Caco-2 (cell line): ENCODE results near the gene MAVS. TPM values are rescaled to one million over a fixed set of nuclear protein-coding genes. Genes with fewer than 3 reads are reported as not detected.
"Not testable (repeated sequence)": the region's sequence is repeated elsewhere in the genome, so short reads cannot be mapped to it uniquely, and the experiment has no call there.

Experiments
- BruUV-seq: library from RNA; stranded (reverse); fragments of 400-500 nt; replicated peaks from 2 replicates; lab custom pipeline; 2021; lab: Mats Ljungman, UMichigan
- CTCF ChIA-PET: fragments of 300-600 bp; sonication (Branson Sonifier 250); formaldehyde crosslinking; loops from one replicate; lab custom pipeline; 2022; ENCODE audit warnings: antibody characterized with exemption; lab: Charles Lee
- POLR2A ChIA-PET: fragments of 300-600 bp; sonication (Branson Sonifier 250); formaldehyde crosslinking; loops from one replicate; lab custom pipeline; 2022; ENCODE audit warnings: antibody characterized with exemption; lab: Charles Lee
- DNase-seq, 2 experiments: peaks; one replicate each; pipeline versions ENCODE4 v3.0.0 to v3.0.0-alpha.2; 2020 to 2022
- H3K27me3 ChIP-seq: replicated peaks from 2 replicates; pipeline ENCODE4 v1.6.0; 2011; ENCODE audit warnings: low read length; ENCODE audit not compliant: control insufficient read depth, insufficient read depth
- H3K36me3 ChIP-seq: 2 replicates; pipeline ENCODE4 v1.5.1; 2011; ENCODE audit warnings: low read length; ENCODE audit not compliant: control insufficient read depth, insufficient read depth
- H3K4me1 ChIP-seq: fragments of 250-450 bp; sonication (Bioruptor Pico); 2 replicates; pipeline ENCODE4 v1.5.1; 2020; ENCODE audit warnings: mild to moderate bottlenecking
- H3K4me3 ChIP-seq: 2 replicates; pipeline ENCODE4 v1.5.1; 2011; ENCODE audit warnings: low read depth, mild to moderate bottlenecking, control low read depth, low read length
- H3K9me3 ChIP-seq: fragments of 250-450 bp; sonication (Bioruptor Pico); 2 replicates; pipeline ENCODE4 v1.5.1; 2020; ENCODE audit warnings: mild to moderate bottlenecking, moderate library complexity
- H3K27ac Mint-ChIP-seq: one replicate; pipeline ENCODE4 v1.8.0; 2022; ENCODE audit warnings: mixed read lengths; ENCODE audit not compliant: unreplicated experiment
- H3K27me3 Mint-ChIP-seq: one replicate; pipeline ENCODE4 v1.8.0; 2022; ENCODE audit warnings: mixed read lengths; ENCODE audit not compliant: insufficient read depth, unreplicated experiment
- H3K36me3 Mint-ChIP-seq: one replicate; pipeline ENCODE4 v1.8.0; 2022; ENCODE audit warnings: mild to moderate bottlenecking, mixed read lengths; ENCODE audit not compliant: insufficient read depth, unreplicated experiment
- H3K4me1 Mint-ChIP-seq: one replicate; pipeline ENCODE4 v1.8.0; 2022; ENCODE audit warnings: low read depth, mixed read lengths; ENCODE audit not compliant: unreplicated experiment
- H3K4me3 Mint-ChIP-seq: one replicate; pipeline ENCODE4 v1.8.0; 2022; ENCODE audit warnings: mild to moderate bottlenecking, moderate library complexity, mixed read lengths; ENCODE audit not compliant: unreplicated experiment
- H3K9me3 Mint-ChIP-seq: one replicate; pipeline ENCODE4 v1.8.0; 2022; ENCODE audit warnings: mixed read lengths; ENCODE audit not compliant: unreplicated experiment
- intact Hi-C: fragments of 100-400 bp; cut with micrococcal nuclease; formaldehyde crosslinking; loops from one replicate; pipeline ENCODE4 v1.10.0; 2022; ENCODE audit not compliant: unreplicated experiment
- total RNA-seq: library from RNA; stranded (reverse); gene quantifications from 2 replicates; pipeline ENCODE4 v1.2.3, GENCODE V29; 2022
- TF ChIP-seq, protein P1 (sequence below), 2 experiments: fragments of 200-600 bp in 1 of 2; IDR thresholded peaks; 1 replicate in 1 of 2; 2 replicates in 1 of 2; pipeline versions ENCODE4 v1.5.1 to v1.8.0; 2011 to 2022; ENCODE audit warnings: antibody characterized with exemption in 1 of 2, control low read depth in 1 of 2, inconsistent platforms in 1 of 2, low read depth in 1 of 2, low read length in 1 of 2, mild to moderate bottlenecking in 1 of 2, moderate library complexity in 1 of 2; ENCODE audit not compliant: insufficient read depth in 1 of 2, severe bottlenecking in 1 of 2, unreplicated experiment in 1 of 2

Gene MAVS
- total RNA-seq, 1 experiment from 2014 or later: 56.4 TPM

- Mint-ChIP-seq H3K4me3 (no peak overlapping the region), H3K36me3 (peaks cover 42% of the 10 kb centered on the region), H3K27ac (no peak overlapping the region), H3K4me1 (peaks cover 2% of the 10 kb centered on the region), H3K27me3 (no peaks in the 10 kb centered on the region), H3K9me3 (no peaks in the 10 kb centered on the region)
- ChIA-PET CTCF (no interaction called here), POLR2A (no interaction called here)
- Histone ChIP-seq H3K9me3 (no peaks in the 10 kb centered on the region), H3K36me3 (no peaks in the 10 kb centered on the region; the same call in none of the 2 replicates), H3K4me3 (no peak overlapping the region), H3K27me3 (no peaks in the 10 kb centered on the region), H3K4me1 (peaks cover 4% of the 10 kb centered on the region; the same call in 1 of the 2 replicates)
- TF ChIP-seq, protein P1, sequence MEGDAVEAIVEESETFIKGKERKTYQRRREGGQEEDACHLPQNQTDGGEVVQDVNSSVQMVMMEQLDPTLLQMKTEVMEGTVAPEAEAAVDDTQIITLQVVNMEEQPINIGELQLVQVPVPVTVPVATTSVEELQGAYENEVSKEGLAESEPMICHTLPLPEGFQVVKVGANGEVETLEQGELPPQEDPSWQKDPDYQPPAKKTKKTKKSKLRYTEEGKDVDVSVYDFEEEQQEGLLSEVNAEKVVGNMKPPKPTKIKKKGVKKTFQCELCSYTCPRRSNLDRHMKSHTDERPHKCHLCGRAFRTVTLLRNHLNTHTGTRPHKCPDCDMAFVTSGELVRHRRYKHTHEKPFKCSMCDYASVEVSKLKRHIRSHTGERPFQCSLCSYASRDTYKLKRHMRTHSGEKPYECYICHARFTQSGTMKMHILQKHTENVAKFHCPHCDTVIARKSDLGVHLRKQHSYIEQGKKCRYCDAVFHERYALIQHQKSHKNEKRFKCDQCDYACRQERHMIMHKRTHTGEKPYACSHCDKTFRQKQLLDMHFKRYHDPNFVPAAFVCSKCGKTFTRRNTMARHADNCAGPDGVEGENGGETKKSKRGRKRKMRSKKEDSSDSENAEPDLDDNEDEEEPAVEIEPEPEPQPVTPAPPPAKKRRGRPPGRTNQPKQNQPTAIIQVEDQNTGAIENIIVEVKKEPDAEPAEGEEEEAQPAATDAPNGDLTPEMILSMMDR (IDR thresholded peaks at IDR 0.05; ENCODE audit: insufficient read depth in 1 of 2, low read depth in 1 of 2, low read length in 1 of 2, severe bottlenecking in 1 of 2, unreplicated experiment in 1 of 2): no peak
- BruUV-seq: no TSS peak
- intact Hi-C loops: no loop called here
- no peak for DNase-seq
Measured at GRCh38 chr20:3876000-3876399, 29.4 kb downstream of the MAVS start.

- no TSS peak for BruUV-seq
- Histone ChIP-seq H3K4me1 (no peaks in the 10 kb centered on the region), H3K4me3 (no peak overlapping the region), H3K27me3 (no peaks in the 10 kb centered on the region), H3K9me3 (no peaks in the 10 kb centered on the region), H3K36me3 (no peaks in the 10 kb centered on the region; the same call in none of the 2 replicates)
- intact Hi-C loops: no loop called here
- Mint-ChIP-seq H3K4me3 (no peak overlapping the region), H3K27ac (no peak overlapping the region), H3K36me3 (peaks cover 35% of the 10 kb centered on the region), H3K4me1 (no peaks in the 10 kb centered on the region), H3K27me3 (no peaks in the 10 kb centered on the region), H3K9me3 (no peaks in the 10 kb centered on the region)
- TF ChIP-seq, protein P1 (IDR thresholded peaks at IDR 0.05; ENCODE audit: insufficient read depth in 1 of 2, low read depth in 1 of 2, low read length in 1 of 2, severe bottlenecking in 1 of 2, unreplicated experiment in 1 of 2): no peak
- DNase-seq: no peak
- ChIA-PET POLR2A (interaction anchor here (0.6 kb wide), 1 partner anchor 93 kb away, joined by 5 read pairs; no protein-coding TSS in a partner anchor), CTCF (no interaction called here)
Measured at GRCh38 chr20:3876676-3877075, 30.0 kb downstream of the MAVS start.

DNA sequence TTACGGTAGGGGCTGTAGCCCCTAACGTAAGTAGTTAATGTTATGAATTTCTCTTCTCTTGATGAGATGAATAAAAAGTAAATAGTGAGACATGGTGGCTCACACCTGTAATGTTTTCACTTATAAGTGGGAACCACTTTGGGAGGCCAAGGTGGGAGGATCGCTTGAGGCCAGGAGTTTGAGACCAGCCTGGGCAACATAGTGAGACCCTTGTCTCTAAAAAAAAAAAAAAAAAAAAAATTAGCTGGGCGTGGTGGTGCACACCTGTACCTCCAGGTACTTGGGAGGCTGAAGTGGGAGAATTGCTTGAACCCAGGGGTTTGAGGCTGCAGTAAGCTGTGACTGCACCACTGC is 32.3 kb downstream of the MAVS start:
- DNase-seq, H3K27ac Mint-ChIP-seq, H3K4me1 Mint-ChIP-seq, H3K27me3 Mint-ChIP-seq, BruUV-seq, H3K9me3 ChIP-seq, H3K4me1 ChIP-seq, H3K27me3 ChIP-seq, H3K36me3 ChIP-seq, H3K9me3 Mint-ChIP-seq, H3K4me3 ChIP-seq, intact Hi-C loops, H3K4me3 Mint-ChIP-seq: not testable (repeated sequence)
- peaks cover 20% of the 10 kb centered on the region for H3K36me3 Mint-ChIP-seq
- ChIA-PET POLR2A (interaction anchor here (0.6 kb wide), 1 partner anchor 92 kb away, joined by 7 read pairs; the partner anchor contains the start of gene CENPB), CTCF (interaction anchor here (0.6 to 0.7 kb wide), 3 partner anchors 24 to 92 kb away, joined by 3 to 6 read pairs (median 3); no protein-coding TSS in a partner anchor)
